Measurements from ENCODE around the gene TRAF3.

Gene TRAF3

DNA sequence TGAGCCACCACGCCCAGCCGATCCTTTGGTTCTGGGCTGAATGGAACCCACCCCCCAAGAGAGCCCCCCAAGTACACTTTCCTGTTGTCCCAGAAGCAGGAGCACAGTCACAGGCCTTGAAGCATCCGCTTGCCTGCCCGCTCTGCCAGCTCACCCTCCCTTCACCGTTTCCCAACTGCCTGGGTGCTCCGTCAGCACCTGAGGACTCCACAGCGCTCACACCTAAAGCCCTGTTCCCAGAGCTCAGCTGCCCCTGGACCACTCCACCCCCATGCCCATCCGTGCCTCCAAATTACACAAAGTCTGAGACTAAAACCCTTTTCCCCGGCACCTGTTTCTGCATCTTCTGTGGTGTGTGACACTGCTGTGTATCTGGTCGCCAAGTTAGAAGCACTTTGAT lies 44.3 kb upstream of the TRAF3 start:
- Histone ChIP-seq H3K9me3 (ENCODE audit: insufficient read depth, low read length) (no peaks in the 10 kb centered on the region), H3K27me3 (ENCODE audit: insufficient read depth, insufficient read length) (no peaks in the 10 kb centered on the region), H3K36me3 (ENCODE audit: insufficient read depth, insufficient read length, low read length) (peaks cover 37% of the 10 kb centered on the region), H3K4me1 (ENCODE audit: insufficient read depth, insufficient read length) (no peaks in the 10 kb centered on the region), H3K9ac (ENCODE audit: insufficient read length, low read depth) (no peak overlapping the region), H3K4me3 (ENCODE audit: insufficient read length, low read depth) (no peak overlapping the region)
- DNase-seq (ENCODE audit: low read depth, low spot score): no peak
- TF ChIP-seq ZNF274 (IDR thresholded peaks at IDR 0.05; ENCODE audit: low read depth, low read length) (no peak), SUZ12 (IDR thresholded peaks at IDR 0.05; ENCODE audit: extremely low read depth, insufficient read depth, insufficient read length) (no peak), YY1 (IDR thresholded peaks at IDR 0.05; ENCODE audit: insufficient read depth, insufficient read length) (no peak)

DNA sequence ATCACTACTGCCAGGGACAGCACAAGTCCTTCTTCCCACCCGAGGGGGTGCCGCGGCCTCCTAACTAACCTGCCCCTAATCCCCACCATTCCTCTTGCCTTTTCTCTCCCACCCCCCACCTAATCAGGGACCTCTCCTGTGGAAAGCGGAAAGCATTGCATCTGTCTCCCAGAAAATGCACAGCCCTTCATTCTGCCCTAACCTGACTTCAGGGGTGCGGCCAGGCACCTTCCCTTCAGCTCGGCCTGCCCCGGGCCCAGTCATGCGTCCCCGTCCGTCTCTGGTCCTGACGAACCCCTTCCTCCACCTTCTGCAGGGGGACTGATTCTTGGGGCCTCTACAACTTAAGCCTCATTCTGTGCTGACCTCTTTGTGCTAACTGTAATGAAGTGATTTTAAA lies 43.9 kb upstream of the TRAF3 start:
- no peaks in the 10 kb centered on the region for H3K27me3 ChIP-seq (ENCODE audit: insufficient read depth, insufficient read length)
- no peaks in the 10 kb centered on the region for H3K4me1 ChIP-seq (ENCODE audit: insufficient read depth, insufficient read length)
- no peak overlapping the region for H3K9ac ChIP-seq (ENCODE audit: insufficient read length, low read depth)
- no peak for TF ChIP-seq SUZ12 (IDR thresholded peaks at IDR 0.05; ENCODE audit: extremely low read depth, insufficient read depth, insufficient read length)
- no peak for TF ChIP-seq YY1 (IDR thresholded peaks at IDR 0.05; ENCODE audit: insufficient read depth, insufficient read length)
- no peak for TF ChIP-seq ZNF274 (IDR thresholded peaks at IDR 0.05; ENCODE audit: low read depth, low read length)
- no peak overlapping the region for H3K4me3 ChIP-seq (ENCODE audit: insufficient read length, low read depth)
- H3K36me3 ChIP-seq (ENCODE audit: insufficient read depth, insufficient read length, low read length): peaks cover 33% of the 10 kb centered on the region
- no peaks in the 10 kb centered on the region for H3K9me3 ChIP-seq (ENCODE audit: insufficient read depth, low read length)
- DNase-seq (ENCODE audit: low read depth, low spot score): no peak

DNA sequence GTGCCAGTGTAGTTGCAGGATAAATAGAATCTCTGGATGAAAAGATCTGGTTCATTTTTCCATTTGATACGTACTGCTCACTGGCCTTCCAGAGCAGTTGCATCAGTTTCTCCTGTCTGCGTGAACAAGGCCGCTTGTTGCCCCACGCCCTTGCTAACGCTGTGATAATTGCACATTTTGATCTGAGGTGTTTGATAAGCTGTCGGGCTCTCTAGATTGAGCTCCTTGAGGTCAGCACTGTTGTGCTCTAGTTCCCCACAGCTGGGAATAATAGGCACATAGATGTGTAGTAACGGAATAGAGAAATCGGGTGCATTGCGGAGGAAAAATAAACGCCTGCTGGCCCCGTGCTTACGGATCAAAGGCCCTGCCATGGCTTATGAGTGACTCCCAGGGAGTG lies 42.8 kb upstream of the TRAF3 start:
- Histone ChIP-seq H3K4me1 (ENCODE audit: insufficient read depth, insufficient read length) (no peaks in the 10 kb centered on the region), H3K4me3 (ENCODE audit: insufficient read length, low read depth) (no peak overlapping the region), H3K9me3 (ENCODE audit: insufficient read depth, low read length) (no peaks in the 10 kb centered on the region), H3K36me3 (ENCODE audit: insufficient read depth, insufficient read length, low read length) (peaks cover 26% of the 10 kb centered on the region), H3K9ac (ENCODE audit: insufficient read length, low read depth) (no peak overlapping the region), H3K27me3 (ENCODE audit: insufficient read depth, insufficient read length) (no peaks in the 10 kb centered on the region)
- TF ChIP-seq YY1 (IDR thresholded peaks at IDR 0.05; ENCODE audit: insufficient read depth, insufficient read length) (no peak), SUZ12 (IDR thresholded peaks at IDR 0.05; ENCODE audit: extremely low read depth, insufficient read depth, insufficient read length) (no peak), ZNF274 (IDR thresholded peaks at IDR 0.05; ENCODE audit: low read depth, low read length) (no peak)
- no peak for DNase-seq (ENCODE audit: low read depth, low spot score)

DNA sequence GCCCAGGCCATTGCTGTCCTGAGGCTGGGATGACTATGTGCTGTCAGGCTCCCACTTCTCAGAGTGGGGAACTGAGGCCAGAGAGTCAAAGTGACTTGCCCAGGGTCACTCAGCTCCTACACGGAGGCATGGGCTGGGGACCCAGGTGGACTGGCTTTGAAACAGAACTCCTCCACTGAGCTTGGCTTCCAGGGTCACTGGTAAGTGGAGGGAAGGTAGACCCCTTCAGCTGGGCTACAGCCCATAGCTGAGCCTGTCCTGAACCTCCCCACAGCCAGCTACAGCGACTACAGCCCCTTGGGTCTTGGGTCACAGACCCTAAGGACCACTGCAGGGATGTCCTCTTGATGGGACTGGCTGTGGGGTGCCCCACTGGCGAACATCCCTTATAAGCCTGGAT lies 40.3 kb upstream of the TRAF3 start:
- Histone ChIP-seq H3K27me3 (ENCODE audit: insufficient read depth, insufficient read length) (no peaks in the 10 kb centered on the region), H3K9me3 (ENCODE audit: insufficient read depth, low read length) (no peaks in the 10 kb centered on the region; the same call in 1 of the 2 replicates), H3K9ac (ENCODE audit: insufficient read length, low read depth) (no peak overlapping the region), H3K4me3 (ENCODE audit: insufficient read length, low read depth) (no peak overlapping the region), H3K4me1 (ENCODE audit: insufficient read depth, insufficient read length) (no peaks in the 10 kb centered on the region), H3K36me3 (ENCODE audit: insufficient read depth, insufficient read length, low read length) (peaks cover 11% of the 10 kb centered on the region)
- no peak for DNase-seq (ENCODE audit: low read depth, low spot score)
- TF ChIP-seq SUZ12 (IDR thresholded peaks at IDR 0.05; ENCODE audit: extremely low read depth, insufficient read depth, insufficient read length) (no peak), YY1 (IDR thresholded peaks at IDR 0.05; ENCODE audit: insufficient read depth, insufficient read length) (no peak), ZNF274 (IDR thresholded peaks at IDR 0.05; ENCODE audit: low read depth, low read length) (no peak)

DNA sequence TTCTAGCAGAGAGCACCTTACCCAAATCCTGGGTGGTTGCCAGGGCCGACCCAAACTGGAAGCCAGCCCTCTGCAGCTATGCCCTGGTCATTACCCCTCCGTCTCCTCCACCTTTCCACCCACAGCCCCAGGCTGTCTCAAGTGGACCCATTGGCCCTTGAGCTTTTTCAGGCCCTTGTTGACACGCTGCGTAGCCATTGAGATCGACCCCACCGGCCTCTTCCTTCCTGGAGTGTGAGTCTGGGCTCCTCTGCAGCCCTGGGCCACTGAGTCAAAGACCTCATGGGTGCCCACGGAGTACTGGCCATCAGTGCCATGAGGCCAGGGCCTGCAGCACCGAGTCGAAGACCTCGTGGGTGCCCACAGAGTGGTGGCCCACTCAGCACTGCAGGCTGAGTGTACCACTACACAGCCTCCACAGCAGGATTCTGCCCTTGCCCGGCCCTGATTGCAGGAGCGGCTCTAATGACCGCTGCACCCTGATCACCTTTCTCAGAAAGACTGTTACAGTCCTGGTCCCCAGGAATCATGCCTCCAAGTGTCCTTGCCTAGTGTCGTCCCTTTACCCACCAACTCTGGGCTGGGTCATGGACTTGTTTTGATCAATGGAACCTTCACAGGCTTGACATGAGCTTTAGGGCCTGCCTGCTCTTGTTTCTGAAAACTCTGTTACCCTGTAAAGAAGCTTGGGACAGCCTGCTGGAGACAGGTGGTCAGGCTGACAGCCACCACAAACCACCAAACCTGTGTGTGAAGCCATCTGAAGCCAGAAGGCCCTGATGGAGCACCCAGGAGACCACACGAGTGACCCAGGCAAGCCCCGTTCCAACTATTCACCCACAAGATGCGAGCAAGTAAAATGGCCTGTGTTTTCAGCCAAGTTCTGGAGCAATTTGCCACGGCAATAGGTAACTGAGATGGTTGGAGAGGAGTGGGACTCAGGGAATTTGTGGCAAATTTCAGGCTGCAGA lies 39.6 kb upstream of the TRAF3 start:
- no peak for DNase-seq (ENCODE audit: low read depth, low spot score)
- Histone ChIP-seq H3K27me3 (ENCODE audit: insufficient read depth, insufficient read length) (no peaks in the 10 kb centered on the region), H3K9ac (ENCODE audit: insufficient read length, low read depth) (no peak overlapping the region), H3K36me3 (ENCODE audit: insufficient read depth, insufficient read length, low read length) (peaks cover 11% of the 10 kb centered on the region), H3K4me3 (ENCODE audit: insufficient read length, low read depth) (no peak overlapping the region), H3K4me1 (ENCODE audit: insufficient read depth, insufficient read length) (no peaks in the 10 kb centered on the region), H3K9me3 (ENCODE audit: insufficient read depth, low read length) (no peaks in the 10 kb centered on the region; the same call in 1 of the 2 replicates)
- TF ChIP-seq ZNF274 (IDR thresholded peaks at IDR 0.05; ENCODE audit: low read depth, low read length) (no peak), SUZ12 (IDR thresholded peaks at IDR 0.05; ENCODE audit: extremely low read depth, insufficient read depth, insufficient read length) (no peak), YY1 (IDR thresholded peaks at IDR 0.05; ENCODE audit: insufficient read depth, insufficient read length) (no peak)

DNA sequence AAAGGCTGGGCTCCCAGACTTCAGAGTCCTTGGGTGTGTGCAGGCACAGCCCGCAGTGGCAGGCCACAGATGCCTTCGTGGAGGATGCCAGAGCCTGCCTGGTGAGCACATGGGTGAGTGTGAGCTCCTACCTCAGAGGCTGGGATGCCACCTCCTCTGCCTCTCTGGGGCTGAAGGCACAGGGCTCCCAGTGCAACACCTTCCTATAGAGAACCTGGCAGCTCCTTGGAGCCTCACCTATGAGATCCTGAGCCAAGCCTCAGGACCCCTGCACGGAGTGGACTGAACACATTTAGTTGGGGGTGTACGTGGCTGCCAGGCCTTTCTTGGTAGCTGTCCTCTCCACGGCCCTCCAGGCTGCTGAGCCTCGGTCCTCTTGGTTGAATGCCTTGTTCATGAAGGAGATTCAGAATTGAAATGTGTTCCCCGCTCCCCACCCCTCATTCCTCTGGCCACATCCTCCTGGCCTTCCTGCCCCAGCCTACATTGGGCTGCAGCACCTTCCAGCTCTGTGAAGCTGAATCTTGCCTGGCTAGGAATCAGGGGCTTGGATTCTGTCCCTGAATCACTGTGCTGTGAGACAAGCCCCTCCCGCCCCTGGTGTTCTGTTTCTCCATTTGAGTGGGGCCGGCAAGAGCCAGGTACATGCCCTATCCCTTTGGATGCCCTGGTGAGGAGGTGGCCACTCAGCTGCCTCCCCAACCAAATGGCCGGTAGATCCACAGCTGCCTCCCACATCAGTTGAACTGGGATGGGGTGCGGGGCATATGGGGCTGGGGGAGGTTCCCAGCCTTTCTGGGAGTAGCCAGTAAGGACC lies 38.7 kb upstream of the TRAF3 start:
- TF ChIP-seq YY1 (IDR thresholded peaks at IDR 0.05; ENCODE audit: insufficient read depth, insufficient read length): no peak
- TF ChIP-seq SUZ12 (IDR thresholded peaks at IDR 0.05; ENCODE audit: extremely low read depth, insufficient read depth, insufficient read length): no peak
- no peak for TF ChIP-seq ZNF274 (IDR thresholded peaks at IDR 0.05; ENCODE audit: low read depth, low read length)
- peaks cover 8% of the 10 kb centered on the region for H3K36me3 ChIP-seq (ENCODE audit: insufficient read depth, insufficient read length, low read length)
- no peak overlapping the region for H3K9ac ChIP-seq (ENCODE audit: insufficient read length, low read depth)
- no peak for DNase-seq (ENCODE audit: low read depth, low spot score)
- no peaks in the 10 kb centered on the region; the same call in 1 of the 2 replicates for H3K9me3 ChIP-seq (ENCODE audit: insufficient read depth, low read length)
- H3K4me3 ChIP-seq (ENCODE audit: insufficient read length, low read depth): no peak overlapping the region
- no peaks in the 10 kb centered on the region for H3K4me1 ChIP-seq (ENCODE audit: insufficient read depth, insufficient read length)
- no peaks in the 10 kb centered on the region for H3K27me3 ChIP-seq (ENCODE audit: insufficient read depth, insufficient read length)

DNA sequence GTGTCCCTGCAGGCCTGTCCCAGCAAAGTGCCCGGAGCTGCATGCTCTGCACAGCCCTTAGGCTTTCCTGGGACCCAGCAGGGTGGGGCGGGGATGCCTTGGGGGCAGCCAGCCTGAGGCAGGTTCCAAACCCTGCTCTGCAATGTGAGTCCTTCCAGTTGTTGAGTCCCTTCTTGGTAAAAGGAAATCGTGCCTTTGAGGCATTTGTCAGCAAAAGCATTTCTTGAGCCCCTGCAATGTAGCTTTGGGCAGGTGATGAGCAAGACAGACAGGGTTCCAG lies 38.1 kb upstream of the TRAF3 start:
- Histone ChIP-seq H3K9ac (ENCODE audit: insufficient read length, low read depth) (no peak overlapping the region), H3K36me3 (ENCODE audit: insufficient read depth, insufficient read length, low read length) (peaks cover 8% of the 10 kb centered on the region), H3K4me3 (ENCODE audit: insufficient read length, low read depth) (no peak overlapping the region), H3K27me3 (ENCODE audit: insufficient read depth, insufficient read length) (no peaks in the 10 kb centered on the region), H3K4me1 (ENCODE audit: insufficient read depth, insufficient read length) (no peaks in the 10 kb centered on the region), H3K9me3 (ENCODE audit: insufficient read depth, low read length) (no peaks in the 10 kb centered on the region; the same call in 1 of the 2 replicates)
- DNase-seq (ENCODE audit: low read depth, low spot score): no peak
- TF ChIP-seq ZNF274 (IDR thresholded peaks at IDR 0.05; ENCODE audit: low read depth, low read length) (no peak), YY1 (IDR thresholded peaks at IDR 0.05; ENCODE audit: insufficient read depth, insufficient read length) (no peak), SUZ12 (IDR thresholded peaks at IDR 0.05; ENCODE audit: extremely low read depth, insufficient read depth, insufficient read length) (no peak)

All from NT2/D1 (cell line).